Measurements from ENCODE around the gene CAND1. TPM values are rescaled to one million over a fixed set of nuclear protein-coding genes. Genes with fewer than 3 reads are reported as not detected.

Gene CAND1
- 263 TPM for total RNA-seq

GRCh38 chr12:67268896-67269632, at the start of gene CAND1:
Gene CAND1, plus strand, starts transcription at chr12:67269358. Its CDS starts 360 bp downstream, at chr12:67269718.

